GM18858 (cell line): Measurements from ENCODE around the gene TRIM45.
"Not testable (repeated sequence)": the region's sequence is repeated elsewhere in the genome, so short reads cannot be mapped to it uniquely, and the experiment has no call there.

Experiments used
- ATAC-seq: cut with Tn5 transposase; IDR thresholded peaks from one replicate; pipeline ENCODE4 v1.9.1; 2021; ENCODE audit not compliant: unreplicated experiment

TRIM45 gene, protein sequence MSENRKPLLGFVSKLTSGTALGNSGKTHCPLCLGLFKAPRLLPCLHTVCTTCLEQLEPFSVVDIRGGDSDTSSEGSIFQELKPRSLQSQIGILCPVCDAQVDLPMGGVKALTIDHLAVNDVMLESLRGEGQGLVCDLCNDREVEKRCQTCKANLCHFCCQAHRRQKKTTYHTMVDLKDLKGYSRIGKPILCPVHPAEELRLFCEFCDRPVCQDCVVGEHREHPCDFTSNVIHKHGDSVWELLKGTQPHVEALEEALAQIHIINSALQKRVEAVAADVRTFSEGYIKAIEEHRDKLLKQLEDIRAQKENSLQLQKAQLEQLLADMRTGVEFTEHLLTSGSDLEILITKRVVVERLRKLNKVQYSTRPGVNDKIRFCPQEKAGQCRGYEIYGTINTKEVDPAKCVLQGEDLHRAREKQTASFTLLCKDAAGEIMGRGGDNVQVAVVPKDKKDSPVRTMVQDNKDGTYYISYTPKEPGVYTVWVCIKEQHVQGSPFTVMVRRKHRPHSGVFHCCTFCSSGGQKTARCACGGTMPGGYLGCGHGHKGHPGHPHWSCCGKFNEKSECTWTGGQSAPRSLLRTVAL

DNA sequence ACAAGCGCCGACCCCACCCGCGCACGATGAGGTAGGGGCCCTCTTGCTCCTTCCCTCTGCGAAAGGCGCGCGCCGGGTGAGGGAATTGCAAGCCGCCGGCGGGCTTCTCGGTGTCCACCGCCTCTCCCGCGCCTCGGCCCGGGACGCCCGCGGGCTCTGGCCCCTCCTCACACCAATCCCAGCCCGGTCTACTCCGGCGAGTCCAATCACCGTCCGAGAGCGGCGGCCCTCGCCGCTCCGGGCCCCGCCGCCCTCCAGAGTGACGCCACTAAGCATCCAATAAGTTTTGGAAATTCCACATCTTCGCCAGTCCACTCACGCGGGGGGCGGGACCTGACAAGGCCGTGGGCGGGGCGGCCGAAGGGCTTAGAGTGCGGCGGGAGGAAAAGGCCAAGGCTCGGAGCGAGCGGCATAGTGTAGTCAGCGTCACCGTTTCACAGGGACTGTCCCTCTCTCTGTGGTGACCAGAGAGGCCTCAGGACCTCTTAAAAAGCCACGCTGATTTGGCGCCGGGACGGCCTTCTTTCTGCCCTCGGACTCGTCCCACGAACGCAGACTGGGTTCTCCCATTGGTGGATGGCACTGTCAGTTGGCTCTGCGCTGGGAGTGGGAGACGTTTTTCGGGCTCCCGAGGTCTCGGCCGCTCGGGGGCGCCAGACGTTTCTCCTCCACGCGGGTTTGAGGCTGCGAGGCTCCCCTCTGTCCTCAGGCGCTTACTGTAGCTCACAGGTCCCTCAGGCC, at the start of gene TRIM45:
TRIM45 (minus strand) TSS at position 161 of the 741 bp plus-strand sequence. CDS start 548 bp downstream, outside the sequence.
- peak; percentile 72 for ATAC-seq

DNA sequence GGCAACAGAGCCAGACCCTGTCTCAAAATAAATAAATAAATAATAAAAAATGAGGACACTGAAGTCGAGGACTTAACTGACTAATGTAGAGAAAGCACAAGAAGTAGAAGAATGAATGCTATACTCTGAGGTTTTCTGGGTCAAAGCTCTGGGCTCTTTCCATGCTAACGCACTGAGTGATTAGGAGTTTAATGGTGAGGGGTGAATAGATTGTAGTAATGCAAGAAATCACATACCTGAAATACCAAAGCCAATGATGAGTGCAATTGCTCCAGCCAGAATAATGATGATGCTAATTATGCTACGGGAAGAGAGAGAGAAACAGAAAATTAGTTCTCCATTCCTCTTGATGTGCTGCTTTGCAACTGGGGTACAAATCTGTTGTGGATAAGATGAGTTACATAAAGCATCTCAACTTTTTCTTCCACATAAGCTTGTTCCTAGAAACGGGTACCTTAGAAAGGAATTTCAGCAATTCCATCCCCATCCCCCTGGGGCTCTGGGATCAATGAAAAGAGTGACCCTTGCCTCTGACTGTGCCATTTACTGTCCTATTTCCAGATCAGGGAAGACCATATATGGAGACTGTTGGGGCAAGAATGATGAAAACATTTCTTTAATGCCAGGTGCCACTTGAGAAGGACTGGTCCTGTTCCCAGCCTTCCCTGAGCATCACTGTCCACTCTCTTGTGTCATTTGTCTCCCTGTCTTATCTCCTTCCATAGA, 48.5 kb upstream of the TRIM45 start:
- ATAC-seq = no peak

DNA sequence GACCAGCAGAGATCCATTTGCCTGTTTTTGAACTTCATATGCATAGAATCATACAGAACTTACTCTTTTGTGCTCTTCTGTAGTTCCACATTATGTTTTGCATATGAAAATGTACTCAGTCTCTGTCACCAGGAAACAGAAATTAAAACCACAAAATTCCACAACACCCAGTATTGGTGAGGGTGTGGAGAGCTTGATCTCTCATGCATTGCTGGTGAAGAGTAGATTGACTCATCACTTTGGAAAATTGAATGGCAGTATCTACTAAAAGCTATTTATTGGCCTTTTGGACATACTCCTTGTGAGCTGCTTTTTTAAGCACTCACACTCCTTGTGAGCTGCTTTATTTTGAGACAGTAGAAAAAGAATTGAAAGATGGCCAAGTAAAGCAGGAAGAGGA, 45.9 kb upstream of the TRIM45 start:
- ATAC-seq = no peak

DNA sequence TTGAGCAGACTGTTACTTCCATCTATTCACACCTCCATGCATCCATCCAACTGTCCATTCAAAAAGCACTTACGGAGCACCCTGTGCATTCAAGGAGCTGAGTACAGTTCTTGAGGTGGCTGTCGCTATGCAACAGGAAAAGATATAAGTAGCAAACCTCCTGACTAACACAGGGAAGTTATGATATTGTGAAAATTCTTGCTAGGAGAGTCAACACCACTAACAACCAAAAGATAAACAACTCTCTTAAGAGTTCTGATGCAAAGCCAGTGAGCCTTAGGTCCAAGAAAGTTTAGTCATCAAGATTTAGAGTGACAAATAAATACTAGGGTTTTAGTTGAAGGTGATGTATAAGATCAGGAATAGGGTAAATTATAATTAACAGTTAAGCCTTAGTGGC, 44.5 kb upstream of the TRIM45 start:
- no peak for ATAC-seq

DNA sequence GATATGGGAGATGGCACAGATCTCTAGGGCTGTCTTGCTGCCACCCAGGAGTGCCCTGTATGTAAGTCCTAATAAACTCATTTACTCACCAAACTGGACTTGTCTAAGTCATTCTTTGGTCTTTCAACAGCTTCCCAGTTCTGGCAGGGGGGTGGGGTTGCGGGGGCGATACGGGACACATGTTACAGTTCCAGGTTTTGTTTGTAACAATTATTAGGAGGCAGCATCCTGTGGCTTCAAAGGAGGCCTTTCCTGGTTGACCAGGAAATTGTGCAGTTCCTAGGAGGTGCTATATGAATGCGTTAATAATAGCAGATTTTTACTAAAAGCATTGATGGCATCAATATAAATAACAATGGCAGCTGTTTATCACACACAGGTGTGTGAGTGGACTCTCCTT, 42.7 kb upstream of the TRIM45 start:
- no peak for ATAC-seq

DNA sequence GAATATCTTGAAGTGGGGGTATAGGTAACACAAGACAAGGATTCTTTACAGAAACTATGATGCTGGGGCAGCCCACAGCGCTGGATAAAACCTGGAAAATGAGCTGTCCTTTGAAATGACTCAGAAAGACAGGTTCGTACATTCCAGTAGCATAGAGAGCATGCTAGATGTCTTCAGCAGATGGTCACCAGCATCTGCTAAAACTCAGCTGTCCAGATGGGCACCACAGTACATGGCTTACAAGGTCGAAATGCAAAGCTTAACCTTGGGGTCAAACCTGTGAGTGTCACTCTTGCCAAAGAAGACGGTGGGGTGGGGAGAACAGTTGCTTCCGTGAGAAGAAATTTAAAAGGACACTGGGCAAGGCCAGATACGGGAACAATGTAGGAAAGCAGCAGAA, 41.3 kb upstream of the TRIM45 start:
- no peak for ATAC-seq

DNA sequence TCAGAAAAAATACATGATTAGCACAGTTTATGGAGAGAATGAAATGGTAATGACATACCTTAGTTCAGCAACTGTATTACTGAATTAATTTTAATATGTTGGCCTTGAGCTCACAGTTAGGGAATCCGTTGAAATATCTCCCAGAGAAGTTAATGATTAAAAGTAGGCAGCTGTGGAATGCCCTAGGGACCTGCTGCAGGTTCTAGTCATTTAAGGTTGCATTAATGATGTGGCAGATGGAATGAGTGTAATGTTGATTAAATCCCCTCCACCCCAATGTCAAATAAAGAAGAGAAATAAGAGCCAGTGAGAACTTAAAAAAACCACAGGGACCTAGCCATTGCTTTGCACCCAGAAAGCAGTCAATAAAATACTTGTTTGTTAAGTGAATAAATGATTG, 40.3 kb upstream of the TRIM45 start:
- ATAC-seq = no peak

DNA sequence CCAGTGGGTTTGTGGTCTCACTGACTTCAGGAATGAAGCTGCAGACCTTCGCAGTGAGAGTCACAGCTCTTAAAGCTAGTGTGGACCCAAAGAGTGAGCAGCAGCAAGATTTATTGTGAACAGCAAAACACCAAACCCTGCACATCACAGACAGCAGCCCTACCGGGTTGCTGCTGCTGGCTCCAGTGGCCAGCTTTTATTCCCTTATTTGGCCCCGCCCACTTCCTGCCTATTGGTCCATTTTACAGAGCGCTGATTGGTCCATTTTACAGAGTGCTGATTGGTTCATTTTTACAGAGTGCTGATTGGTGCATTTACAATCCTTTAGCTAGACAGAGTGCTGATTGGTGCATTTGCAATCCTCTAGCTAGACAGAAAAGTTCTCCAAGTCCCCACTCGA, 29.8 kb upstream of the TRIM45 start:
- not testable (repeated sequence) for ATAC-seq

DNA sequence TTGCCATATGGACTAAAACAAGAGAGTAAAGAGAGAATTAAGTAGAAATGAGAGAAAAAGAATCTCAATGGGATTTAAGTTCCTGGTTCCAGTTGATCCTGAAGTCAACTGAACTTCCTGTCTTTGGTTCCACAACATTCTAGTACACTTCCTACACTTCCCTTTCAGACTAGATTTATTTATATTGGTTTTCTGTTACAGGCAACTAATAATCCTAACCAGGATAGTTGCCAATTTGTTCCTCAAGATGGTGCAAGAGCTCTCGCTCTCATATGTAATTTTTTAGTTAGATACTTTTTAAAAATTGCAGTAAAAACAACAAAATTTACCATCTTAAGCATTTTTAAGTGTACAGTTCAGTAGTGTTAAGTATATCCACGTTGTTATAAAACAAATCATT, 28.8 kb upstream of the TRIM45 start:
- no peak for ATAC-seq

DNA sequence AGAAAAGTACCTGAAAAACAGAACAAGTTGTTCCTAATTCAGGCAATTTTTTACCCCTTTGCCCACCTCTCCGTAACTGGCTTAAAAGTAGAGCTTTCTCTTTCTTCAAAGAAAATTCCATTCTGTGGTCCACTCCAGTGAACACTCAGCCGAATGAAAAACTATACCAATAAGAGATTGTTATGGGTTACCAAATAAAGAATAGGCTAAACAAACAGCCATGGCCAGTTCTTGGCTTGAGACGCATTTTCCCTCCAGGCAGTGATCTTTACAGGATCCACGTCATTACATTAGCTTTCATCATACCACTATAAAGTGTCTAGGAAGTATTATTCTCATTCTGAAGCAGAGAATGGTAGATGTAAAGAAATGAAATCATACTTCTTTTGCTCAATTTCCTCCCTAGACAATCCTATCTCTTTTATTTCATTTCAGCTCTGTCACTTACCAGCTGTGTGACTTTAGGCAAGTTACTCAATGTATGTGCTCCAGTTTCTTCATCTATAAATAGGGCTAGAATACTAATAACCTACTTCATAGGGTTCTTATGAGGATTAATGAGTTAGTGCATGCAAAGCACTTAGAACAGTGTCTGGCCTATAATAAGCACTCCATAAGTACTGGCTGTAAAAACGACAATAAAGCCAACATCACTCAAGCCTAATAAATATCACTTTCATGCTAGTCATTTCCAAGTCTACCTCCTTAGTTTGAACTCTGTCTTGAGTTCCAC, 26.5 kb upstream of the TRIM45 start:
- ATAC-seq = no peak

DNA sequence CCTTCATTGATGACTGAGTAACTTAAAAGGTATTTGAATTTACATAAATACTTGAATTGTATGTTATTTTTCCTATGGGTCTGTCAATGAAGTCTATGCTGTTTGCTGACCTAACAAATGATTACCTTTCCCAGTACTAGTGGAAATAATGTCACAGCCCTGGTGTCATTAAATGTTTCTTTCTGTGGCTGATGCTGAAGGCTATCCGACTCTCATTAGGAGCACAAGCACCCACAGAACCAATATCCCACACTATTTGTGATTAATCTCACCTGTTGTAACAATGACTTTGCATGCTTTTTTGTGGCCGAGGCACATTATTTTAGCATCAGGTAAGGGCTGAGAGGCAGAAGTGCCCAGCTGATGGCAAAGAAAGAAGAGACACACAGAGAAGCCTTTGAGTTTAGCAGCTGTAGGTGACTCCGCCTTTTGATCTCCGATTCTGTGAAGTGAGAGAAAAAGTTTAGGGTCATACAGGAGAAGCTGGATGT, 25.8 kb upstream of the TRIM45 start:
- no peak for ATAC-seq

DNA sequence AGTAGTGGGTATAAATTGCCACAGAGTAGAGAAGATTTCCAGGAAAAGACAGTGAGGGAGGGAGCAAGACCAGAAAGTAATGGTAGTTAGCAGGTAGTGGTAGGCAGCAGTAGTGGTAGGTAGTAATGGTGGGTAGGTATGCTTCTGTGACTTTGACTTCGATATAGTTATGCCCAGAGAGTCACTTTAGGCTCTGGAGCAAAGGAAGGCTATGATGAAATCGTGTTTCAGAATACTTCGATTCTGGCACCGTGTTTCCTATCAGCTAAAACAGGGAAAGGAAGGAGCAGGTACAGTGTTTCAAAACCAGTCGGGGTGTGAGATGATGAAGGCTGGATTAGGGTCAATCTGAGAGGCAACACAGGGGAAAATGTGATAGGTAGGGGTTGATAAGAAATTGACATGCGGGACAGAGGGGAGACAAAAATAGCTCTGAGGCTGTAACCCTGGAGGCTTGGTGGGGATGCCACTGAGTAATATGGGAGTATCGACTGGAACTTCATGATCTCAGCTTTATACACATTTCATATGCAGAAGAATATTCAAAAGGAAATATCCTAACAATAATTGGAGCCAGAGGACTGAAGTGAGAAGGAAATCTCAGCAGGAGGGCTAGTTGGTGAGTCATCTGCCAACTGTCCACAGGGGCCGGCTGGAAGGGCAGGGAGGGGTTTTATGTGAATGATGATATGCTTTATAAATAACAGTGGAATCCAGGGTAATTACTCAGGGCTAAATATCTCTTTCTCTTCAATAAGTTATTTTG, 25.2 kb upstream of the TRIM45 start:
- ATAC-seq = no peak

DNA sequence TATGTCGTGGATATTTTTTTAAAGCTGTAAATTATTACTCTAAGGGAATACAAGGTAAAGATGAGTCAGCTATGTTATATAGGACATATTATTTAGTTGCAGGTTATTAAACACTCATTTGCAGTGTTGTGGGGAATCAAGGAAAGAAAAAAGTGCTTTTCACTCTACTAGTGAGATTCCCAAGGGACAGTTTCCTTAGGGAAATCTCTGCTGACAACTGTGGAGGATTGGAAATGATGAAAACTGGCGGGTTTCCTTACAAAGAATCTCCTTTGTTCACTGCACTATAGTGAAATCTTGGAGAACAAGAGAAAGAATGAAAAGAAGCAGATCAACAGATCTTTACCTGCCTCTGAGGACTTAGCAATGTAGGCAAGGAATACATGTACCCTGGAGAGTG, 24.5 kb upstream of the TRIM45 start:
- no peak for ATAC-seq

DNA sequence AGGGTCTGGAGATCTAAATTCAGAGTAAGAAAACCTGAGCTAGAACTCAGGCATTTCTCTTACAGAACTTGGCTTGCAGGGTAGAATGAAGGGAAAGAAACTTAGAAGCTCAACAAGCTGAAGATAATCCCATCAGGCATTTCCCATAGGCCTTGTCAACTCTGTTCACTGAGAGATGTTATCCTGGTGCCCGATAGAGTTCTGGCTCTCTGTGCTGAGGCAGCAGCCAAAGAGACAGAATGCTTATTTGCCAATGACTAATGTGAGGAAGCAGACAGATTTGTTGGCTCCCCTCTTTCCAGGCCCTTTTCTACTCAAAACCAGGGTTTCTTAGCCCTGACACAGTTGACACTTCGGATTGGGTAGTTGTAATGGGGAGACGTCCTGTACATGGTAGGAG, 22.3 kb upstream of the TRIM45 start:
- ATAC-seq = no peak

DNA sequence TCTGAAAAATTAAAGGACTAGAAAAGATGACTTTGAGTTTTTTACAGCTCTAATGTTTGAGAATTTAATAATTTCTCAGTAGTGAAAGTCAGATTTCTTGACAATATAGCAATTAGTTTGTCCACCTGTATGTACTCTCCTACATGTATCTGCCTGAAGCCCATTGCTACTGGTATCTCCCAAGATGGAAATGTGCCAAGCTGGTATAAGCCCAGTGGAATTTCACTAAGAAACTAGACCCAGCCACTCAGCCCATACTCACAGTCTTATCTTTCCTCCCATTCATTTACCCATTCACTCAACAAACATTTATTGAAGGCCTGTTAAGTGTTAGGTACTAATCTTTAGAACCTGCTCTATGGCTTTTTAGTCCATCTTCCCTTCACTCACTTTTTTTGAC, 21.6 kb upstream of the TRIM45 start:
- no peak for ATAC-seq

DNA sequence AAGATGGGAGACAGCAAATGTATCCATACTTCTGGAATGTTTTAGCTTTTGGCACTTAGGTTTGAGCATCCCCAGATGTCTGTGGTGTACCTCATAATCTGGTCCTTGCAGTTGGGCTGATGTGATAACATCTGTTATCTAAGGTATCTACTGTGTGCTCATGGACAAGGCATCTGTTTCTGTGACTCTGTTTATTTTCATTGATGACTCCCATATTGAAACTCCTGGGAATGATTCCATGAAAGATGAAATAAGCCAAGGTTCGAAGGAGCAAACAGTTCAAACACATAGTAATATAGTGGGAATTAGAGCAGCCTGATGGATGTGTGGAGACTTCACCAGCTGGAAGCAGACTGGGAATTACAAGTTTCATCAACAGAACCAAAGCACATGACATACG, 20.7 kb upstream of the TRIM45 start:
- no peak for ATAC-seq

DNA sequence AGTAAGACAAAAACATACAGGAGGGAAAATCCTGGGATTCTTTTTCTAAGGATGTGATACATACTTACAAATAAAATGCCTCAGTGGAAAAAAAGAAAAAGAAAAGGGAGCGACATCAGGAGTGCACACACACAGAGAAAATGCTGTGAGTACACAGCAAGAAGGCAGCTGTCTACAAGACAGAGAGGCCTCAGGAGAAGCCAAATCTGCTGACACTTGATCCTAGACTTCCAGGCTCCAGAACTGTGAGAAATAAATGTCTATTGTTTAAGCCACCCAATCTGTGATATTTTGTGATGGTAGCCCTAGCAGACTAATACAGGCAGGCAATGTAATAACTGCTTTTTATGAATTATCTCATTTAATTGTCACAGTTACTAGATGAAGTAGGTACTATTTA, 17.0 kb upstream of the TRIM45 start:
- no peak for ATAC-seq

DNA sequence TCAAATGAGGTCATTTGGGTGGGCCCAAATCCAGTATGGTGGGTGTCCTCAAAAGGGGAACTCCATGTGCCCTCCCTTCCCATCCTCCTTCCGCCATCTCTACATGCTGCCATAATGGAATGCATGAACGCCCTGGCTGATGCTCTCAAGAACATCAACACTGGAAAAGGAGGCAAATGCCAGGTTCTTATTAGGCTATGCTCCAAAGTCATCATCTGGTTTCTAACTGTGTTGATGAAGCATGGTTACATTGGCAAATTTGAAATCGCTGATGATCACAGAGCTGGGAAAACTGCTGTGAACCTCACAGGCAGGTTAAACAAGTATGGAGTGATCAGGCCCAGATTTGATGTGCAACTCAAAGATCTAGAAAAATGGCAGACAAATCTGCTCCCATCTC, 16.6 kb upstream of the TRIM45 start:
- ATAC-seq = no peak

DNA sequence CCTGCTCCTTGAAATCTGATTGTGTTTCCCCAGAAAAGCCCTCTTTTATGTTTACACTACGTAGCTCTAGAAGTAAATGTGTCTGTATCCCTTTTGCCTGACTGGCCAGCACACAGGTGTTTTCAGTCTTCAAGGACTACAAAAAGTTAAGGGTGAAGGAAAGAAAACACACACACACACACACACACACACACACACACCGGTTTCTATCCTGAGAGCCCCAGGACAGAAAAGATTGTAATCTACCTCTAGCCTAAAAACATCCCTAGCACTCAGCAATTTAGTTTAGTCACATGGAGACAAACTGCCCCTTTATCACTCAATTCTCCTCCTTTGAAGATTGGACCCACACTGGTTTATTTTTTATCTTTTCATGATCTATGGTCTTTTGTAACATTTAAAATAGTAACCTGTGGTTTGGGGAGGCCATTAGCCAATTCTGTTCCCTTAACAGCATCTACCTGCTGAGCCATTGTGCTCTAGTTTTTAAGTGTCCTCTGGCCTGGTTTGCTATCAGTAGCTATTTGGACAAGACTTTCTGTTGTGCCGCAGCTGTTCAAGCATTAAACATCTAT, 15.8 kb upstream of the TRIM45 start:
- ATAC-seq = no peak

DNA sequence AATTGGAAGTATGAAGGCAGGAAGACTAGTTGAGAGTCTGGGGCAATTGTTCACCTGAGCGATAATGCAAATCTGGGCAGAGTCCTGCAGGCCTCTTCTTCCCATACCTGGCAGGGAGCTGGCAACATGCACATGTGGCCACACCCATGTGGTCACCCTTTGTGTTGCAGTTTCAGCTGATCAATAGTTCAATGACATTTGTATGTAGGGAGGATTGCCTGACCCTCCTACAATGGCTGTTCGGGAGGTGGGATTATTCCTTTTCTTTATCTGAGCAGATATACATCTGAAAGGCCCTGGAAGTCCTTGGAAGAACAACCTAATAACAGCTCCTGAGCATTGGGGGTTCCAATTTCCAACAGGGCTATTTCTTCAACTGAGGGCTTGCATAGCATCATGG, 15.2 kb upstream of the TRIM45 start:
- ATAC-seq = no peak
